ENCODE results near the gene TMEM94. TPM values are rescaled to one million over a fixed set of nuclear protein-coding genes. Genes with fewer than 3 reads are reported as not detected.

The TMEM94 gene
- total and polyA plus RNA-seq, 9 of the 15 experiments (the other 6 are each of a cell fraction or from before 2014, with no cell fraction given): 0.35 to 48.1 (median 14.4) TPM

DNA sequence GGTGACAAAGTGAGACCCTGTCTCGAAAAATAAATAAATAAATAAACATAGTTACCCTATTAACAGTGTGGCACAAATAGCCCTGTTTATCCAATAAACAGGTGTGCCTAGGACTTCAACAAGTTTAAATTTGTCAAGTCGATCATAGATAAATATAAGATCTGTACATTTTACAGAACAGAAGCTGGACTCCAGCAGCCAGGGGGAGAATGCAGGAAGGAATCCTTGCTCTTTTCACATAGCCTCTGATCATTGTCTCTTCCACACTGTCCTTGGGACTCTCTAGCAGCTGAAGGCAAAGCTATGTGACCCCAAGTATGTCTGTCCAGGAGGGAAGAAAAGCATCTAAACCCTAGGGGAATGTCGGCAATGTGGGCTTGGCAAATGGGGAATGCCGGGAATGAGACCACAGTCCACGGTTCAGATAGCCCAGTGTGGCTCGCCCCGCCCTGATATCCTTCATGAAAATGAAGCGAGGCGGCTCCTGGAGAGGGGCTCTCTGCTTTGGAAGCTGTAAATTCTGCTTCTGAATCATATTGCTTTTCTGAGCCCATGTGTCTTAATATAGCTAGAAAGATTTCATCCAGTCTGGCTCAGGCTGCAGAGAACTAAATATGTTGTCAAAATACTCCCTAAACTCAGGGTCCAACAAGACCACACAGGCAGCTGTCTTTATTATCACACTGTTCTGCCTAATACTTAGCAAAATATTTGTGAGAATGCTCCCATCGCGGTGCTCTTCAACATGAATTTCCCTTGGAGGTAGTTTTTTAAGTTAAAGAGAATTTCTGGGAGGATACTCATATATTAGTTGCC is 26.1 kb upstream of the TMEM94 start:
- ChIA-PET CTCF (ENCODE audit: low intra/inter-chr PET ratio) (interaction anchor here (0.6 kb wide), 1 partner anchor 18 kb away, joined by 3 read pairs; no protein-coding TSS in a partner anchor), POLR2A (interaction anchor here (0.6 to 1.4 kb wide), 2 partner anchors 15 to 119 kb away, joined by 3 to 4 read pairs; no protein-coding TSS in a partner anchor)
- TF ChIP-seq BRD4 (IDR thresholded peaks at IDR 0.05) (no peak), E2F3 (CRISPR knock-in tag; IDR thresholded peaks at IDR 0.05) (no peak), RBBP5 (IDR thresholded peaks at IDR 0.05; ENCODE audit: borderline replicate concordance, insufficient read depth, low read length, poor library complexity, severe bottlenecking) (no peak), HDGF (IDR thresholded peaks at IDR 0.05) (no peak), ZNF232 (CRISPR knock-in tag; IDR thresholded peaks at IDR 0.05) (no peak), AFF1 (IDR thresholded peaks at IDR 0.05; ENCODE audit: low read depth in 1 of 2, partially characterized antibody in 2 of 2) (no peak), POLR2H (tag; IDR thresholded peaks at IDR 0.05; ENCODE audit: low read depth) (no peak), RCOR1 (IDR thresholded peaks at IDR 0.05; ENCODE audit: borderline replicate concordance in 1 of 2, low read depth in 2 of 2, low read length in 2 of 2) (no peak)
- TF ChIP-seq, protein P1, sequence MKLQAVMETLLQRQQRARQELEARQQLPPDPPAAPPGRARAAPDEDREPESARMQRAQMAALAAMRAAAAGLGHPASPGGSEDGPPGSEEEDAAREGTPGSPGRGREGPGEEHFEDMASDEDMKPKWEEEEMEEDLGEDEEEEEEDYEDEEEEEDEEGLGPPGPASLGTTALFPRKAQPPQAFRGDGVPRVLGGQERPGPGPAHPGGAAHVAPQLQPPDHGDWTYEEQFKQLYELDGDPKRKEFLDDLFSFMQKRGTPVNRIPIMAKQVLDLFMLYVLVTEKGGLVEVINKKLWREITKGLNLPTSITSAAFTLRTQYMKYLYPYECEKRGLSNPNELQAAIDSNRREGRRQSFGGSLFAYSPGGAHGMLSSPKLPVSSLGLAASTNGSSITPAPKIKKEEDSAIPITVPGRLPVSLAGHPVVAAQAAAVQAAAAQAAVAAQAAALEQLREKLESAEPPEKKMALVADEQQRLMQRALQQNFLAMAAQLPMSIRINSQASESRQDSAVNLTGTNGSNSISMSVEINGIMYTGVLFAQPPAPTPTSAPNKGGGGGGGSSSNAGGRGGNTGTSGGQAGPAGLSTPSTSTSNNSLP (IDR thresholded peaks at IDR 0.05; ENCODE audit: borderline replicate concordance, low read depth, low read length): no peak
- no peak overlapping the region for H3K4me3 ChIP-seq
- no peaks in the 10 kb centered on the region for H3K9me1 ChIP-seq (ENCODE audit: control insufficient read depth, insufficient read depth, low read length)
- intact Hi-C loops (cut with micrococcal nuclease) (no loop called here), in situ Hi-C loops (cut with MboI) (no loop called here)
- no peaks in the 10 kb centered on the region for H3K36me3 ChIP-seq (ENCODE audit: control insufficient read depth, insufficient read depth, low read length)
- peaks cover 6 to 7% of the 10 kb centered on the region in 2 experiments; a peak in 4 of 5 replicates for H3K27me3 ChIP-seq (ENCODE audit: control insufficient read depth in 2 of 2, insufficient read depth in 2 of 2, low read length in 2 of 2)
- H3K79me2 ChIP-seq (ENCODE audit: control insufficient read depth, insufficient read depth, low read length): no peaks in the 10 kb centered on the region
- no peaks in the 10 kb centered on the region for H3K9me3 ChIP-seq (replicated peaks; ENCODE audit: control insufficient read depth, insufficient read depth, low read depth, low read length)
- WGBS (ENCODE audit: insufficient coverage, low coverage, missing lambda C conversion rate): 25% methylated on average over 11 of the region's 11 CpGs
- no peaks in the 10 kb centered on the region; the same call in 1 of the 2 replicates for H4K20me1 ChIP-seq (replicated peaks; ENCODE audit: control insufficient read depth, insufficient read depth, low read length)
- no peak overlapping the region for H3K27ac ChIP-seq (ENCODE audit: extremely low read depth, low read depth, low read length)
- ATAC-seq (peak; percentile 32; the same call in 1 of the 3 replicates), FAIRE-seq (no peak), DNase-seq (ENCODE audit: extremely low read depth in 1 of 4, low spot score in 3 of 4) (peak in 2 of 4 experiments; percentile 12 to 20)
- peak overlapping the region; percentile 74 for H2AFZ ChIP-seq (ENCODE audit: low read depth, low read length)
- peak overlapping the region in 1 of 2 experiments; percentile 63; a peak in 1 of 4 replicates for H3K9ac ChIP-seq (ENCODE audit: insufficient read depth in 1 of 2, low read depth in 2 of 2, low read length in 2 of 2)
- peak overlapping the region; percentile 44 for H3K4me2 ChIP-seq (ENCODE audit: insufficient read depth, low read length)
- peaks cover 0 to 9% of the 10 kb centered on the region in 2 experiments; a peak in 4 of 5 replicates for H3K4me1 ChIP-seq (replicated peaks in 1 of 2; ENCODE audit: control insufficient read depth in 2 of 2, insufficient read depth in 2 of 2, low read length in 2 of 2)
- no TSS peak for BruUV-seq (replicated peaks)
